Kidney (tissue), 14 donors: Measurements from ENCODE around the gene ZBTB16. TPM values are rescaled to one million over a fixed set of nuclear protein-coding genes. Genes with fewer than 3 reads are reported as not detected.

Source experiments
- DNase-seq, 5 donors: peaks; one replicate each; pipeline ENCODE4 v3.0.0-alpha.2; 2013 to 2020
- FAIRE-seq: peaks from 2 replicates; lab custom pipeline; 2012; peaks lifted over from hg19 to GRCh38; lab: Jason Lieb, UNC
- H3K27ac ChIP-seq, 2 donors: one replicate each; pipeline ENCODE4 v1.7.0; 2013; ENCODE audit warnings: low read depth in 2 of 2, low read length in 2 of 2, inconsistent platforms in 1 of 2
- H3K27me3 ChIP-seq: one replicate; pipeline ENCODE4 v1.7.1; 2013; ENCODE audit warnings: low read length, inconsistent platforms; ENCODE audit not compliant: control insufficient read depth, insufficient read depth
- H3K36me3 ChIP-seq, 3 donors: one replicate each; pipeline versions ENCODE4 v1.7.0 to v1.7.1; 2013; ENCODE audit warnings: low read length in 3 of 3, control low read depth in 1 of 3, inconsistent platforms in 1 of 3; ENCODE audit not compliant: insufficient read depth in 3 of 3, control insufficient read depth in 2 of 3
- H3K4me1 ChIP-seq, 3 donors: one replicate each; pipeline versions ENCODE4 v1.7.0 to v1.7.1; 2013; ENCODE audit warnings: low read length in 3 of 3, inconsistent platforms in 1 of 3, low read depth in 1 of 3; ENCODE audit not compliant: control insufficient read depth in 2 of 3, insufficient read depth in 2 of 3
- H3K4me3 ChIP-seq, 3 donors: one replicate each; pipeline versions ENCODE4 v1.7.0 to v1.8.1; 2013; ENCODE audit warnings: low read length in 3 of 3, control low read depth in 1 of 3, inconsistent platforms in 1 of 3
- H3K9ac ChIP-seq, 3 donors: one replicate each; pipeline versions ENCODE4 v1.7.0 to v1.7.1; 2013; ENCODE audit warnings: low read length in 3 of 3, control low read depth in 1 of 3, inconsistent platforms in 1 of 3
- H3K9me3 ChIP-seq, 3 donors: one replicate each; pipeline versions ENCODE4 v1.7.0 to v1.7.1; 2013; ENCODE audit warnings: low read length in 3 of 3, control low read depth in 1 of 3, inconsistent platforms in 1 of 3; ENCODE audit not compliant: control insufficient read depth in 2 of 3, insufficient read depth in 1 of 3
- CTCF ChIP-seq: IDR thresholded peaks from 3 replicates; pipeline ENCODE4 v1.5.1; 2012; ENCODE audit warnings: mild to moderate bottlenecking, moderate library complexity, borderline replicate concordance; ENCODE audit not compliant: insufficient read depth; ENCODE audit errors: extremely low read depth
- intact Hi-C: fragments of 100-400 bp; cut with DNase I; formaldehyde crosslinking; loops from one replicate; pipeline ENCODE4 v1.11.1; 2022
- polyA plus RNA-seq: library from polyadenylated mRNA; stranded (reverse); fragments of 350-450 nt; fragmentation: Illumina TruSeq; extraction: RNeasy Lipid Tissue Mini Kit (QIAGEN cat#74804); gene quantifications from one replicate; pipeline ENCODE4 v1.2.3, GENCODE V29; 2014; ENCODE audit warnings: low read depth, low replicate concordance; ENCODE audit not compliant: insufficient read depth
- total RNA-seq: library from RNA; stranded (reverse); fragmentation: NEBNext Ultra II Directional; extraction: Animal tissue kit (Norgen Biotek cat#: 25700); gene quantifications from one replicate; pipeline ENCODE4 v1.2.1, GENCODE V29; 2021
- donor health status: control.
- donor health status: control.
- donor health status: control.
- donor health status: control.
- donor health status: control.
- donor health status: DM: yes; HTN: yes; CAD: no.
- donor health status: Normal renal cell carcinoma (clear cell type).

ZBTB16 gene
- total and polyA plus RNA-seq, 2 donors from 2014 or later: 2.5 to 126 TPM

- intact Hi-C loops: no loop called here
- TF ChIP-seq CTCF: no peak
- no peak for FAIRE-seq
- no peak overlapping the region for H3K27ac ChIP-seq
- no peaks in the 10 kb centered on the region for H3K27me3 ChIP-seq
- H3K36me3 ChIP-seq: peaks cover 0 to 16% (median 12%) of the 10 kb centered on the region in 3 donors
- no peak for DNase-seq
- no peak overlapping the region for H3K9ac ChIP-seq
- H3K4me3 ChIP-seq: no peak overlapping the region
- H3K9me3 ChIP-seq: no peaks in the 10 kb centered on the region
- H3K4me1 ChIP-seq: peaks cover 0 to 44% (median 29%) of the 10 kb centered on the region in 3 donors
Measured at GRCh38 chr11:114081641-114082414, 22.3 kb downstream of the ZBTB16 start.

- Histone ChIP-seq H3K4me3 (no peak overlapping the region), H3K27me3 (no peaks in the 10 kb centered on the region), H3K27ac (no peak overlapping the region), H3K4me1 (peaks cover 0 to 42% (median 29%) of the 10 kb centered on the region in 3 donors), H3K9me3 (no peaks in the 10 kb centered on the region), H3K9ac (no peak overlapping the region), H3K36me3 (peaks cover 0 to 13% (median 12%) of the 10 kb centered on the region in 3 donors)
- DNase-seq (no peak), FAIRE-seq (no peak)
- no peak for TF ChIP-seq CTCF
- intact Hi-C loops: no loop called here
Measured at GRCh38 chr11:114082415-114082748, 22.9 kb downstream of the ZBTB16 start.

- Histone ChIP-seq H3K36me3 (peaks cover 0 to 10% (median 9%) of the 10 kb centered on the region in 3 donors), H3K4me1 (peaks cover 0 to 40% (median 29%) of the 10 kb centered on the region in 3 donors), H3K9ac (no peak overlapping the region), H3K27me3 (no peaks in the 10 kb centered on the region), H3K4me3 (no peak overlapping the region), H3K9me3 (no peaks in the 10 kb centered on the region), H3K27ac (no peak overlapping the region)
- no peak for TF ChIP-seq CTCF
- no peak for FAIRE-seq
- intact Hi-C loops: no loop called here
- no peak for DNase-seq
Measured at GRCh38 chr11:114082767-114083181, 23.3 kb downstream of the ZBTB16 start.
